MCF 10A (cell line): ENCODE data around the gene KIF18B. TPM values are rescaled to one million over a fixed set of nuclear protein-coding genes. Genes with fewer than 3 reads are reported as not detected.

ENCODE experiments used
- BruUV-seq: library from RNA; stranded (reverse); fragments of 400-500 nt; replicated peaks from 2 replicates; lab custom pipeline; 2021; lab: Mats Ljungman, UMichigan
- CTCF ChIA-PET: fragments of 300-600 bp; sonication (Branson Sonifier 250); formaldehyde crosslinking; extraction: SDS; loops from one replicate; lab custom pipeline; 2021; ENCODE audit warnings: antibody characterized with exemption, inconsistent platforms; lab: Yijun Ruan, JAX
- POLR2A ChIA-PET: fragments of 300-600, 350-650 bp; sonication (Branson Sonifier 250); formaldehyde crosslinking; extraction: SDS; loops from one replicate; lab custom pipeline; 2020; ENCODE audit warnings: antibody characterized with exemption, inconsistent platforms; lab: Yijun Ruan, JAX
- DNase-seq: peaks from one replicate; pipeline ENCODE4 v3.0.0-alpha.2; 2018; ENCODE audit not compliant: unreplicated experiment
- H3K27ac Mint-ChIP-seq: one replicate; pipeline ENCODE4 v1.8.0; 2022; ENCODE audit warnings: mild to moderate bottlenecking, low read depth, mixed read lengths; ENCODE audit not compliant: unreplicated experiment
- H3K27me3 Mint-ChIP-seq: one replicate; pipeline ENCODE4 v1.8.0; 2022; ENCODE audit warnings: mixed read lengths; ENCODE audit not compliant: insufficient read depth, unreplicated experiment
- H3K36me3 Mint-ChIP-seq: one replicate; pipeline ENCODE4 v1.8.0; 2022; ENCODE audit warnings: mild to moderate bottlenecking, moderate library complexity, mixed read lengths; ENCODE audit not compliant: insufficient read depth, unreplicated experiment
- H3K4me1 Mint-ChIP-seq: one replicate; pipeline ENCODE4 v1.8.0; 2022; ENCODE audit warnings: mixed read lengths; ENCODE audit not compliant: insufficient read depth, unreplicated experiment
- H3K4me3 Mint-ChIP-seq: one replicate; pipeline ENCODE4 v1.8.0; 2022; ENCODE audit warnings: mild to moderate bottlenecking, moderate library complexity, mixed read lengths; ENCODE audit not compliant: unreplicated experiment
- H3K9me3 Mint-ChIP-seq: one replicate; pipeline ENCODE4 v1.8.0; 2022; ENCODE audit warnings: mixed read lengths; ENCODE audit not compliant: unreplicated experiment
- intact Hi-C: fragments of 100-400 bp; cut with micrococcal nuclease; formaldehyde crosslinking; loops from 2 replicates; pipeline ENCODE4 v1.14.1; 2022
- total RNA-seq: library from RNA; stranded (reverse); gene quantifications from 2 replicates; pipeline ENCODE4 v1.2.3, GENCODE V29; 2022
- TF ChIP-seq, protein P1 (sequence below): fragments of 200-600 bp; IDR thresholded peaks from one replicate; pipeline ENCODE4 v1.8.0; 2022; ENCODE audit warnings: antibody characterized with exemption, mild to moderate bottlenecking; ENCODE audit not compliant: unreplicated experiment

KIF18B gene
- total RNA-seq, 1 experiment from 2014 or later, result 17.5 TPM

DNA sequence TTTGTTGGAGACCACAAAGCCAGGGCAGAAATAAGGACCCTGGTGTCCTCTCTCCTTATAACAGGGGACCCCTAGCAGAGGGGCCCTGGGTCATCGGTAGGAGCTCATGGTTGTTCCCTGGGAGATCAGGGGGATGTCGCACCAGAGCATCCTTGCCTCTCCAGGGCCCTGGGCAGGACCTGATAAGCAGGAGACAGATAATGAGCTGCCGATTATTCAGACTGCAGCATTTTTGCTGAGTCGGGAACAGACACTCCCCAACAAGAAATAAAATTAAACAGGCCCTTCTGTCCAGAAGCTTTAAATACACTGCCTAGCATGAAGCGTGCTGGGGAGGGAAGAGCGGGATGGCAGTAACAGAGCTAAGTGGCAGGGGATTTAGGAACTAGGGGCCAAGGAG is 16.9 kb downstream of the KIF18B start:
- no peaks in the 10 kb centered on the region for H3K4me1 Mint-ChIP-seq
- DNase-seq, result no peak
- H3K36me3 Mint-ChIP-seq, result peaks cover 6% of the 10 kb centered on the region
- BruUV-seq, result no TSS peak
- POLR2A ChIA-PET, result interaction anchor here (1.1 kb wide), 1 partner anchor 10 kb away, joined by 4 read pairs; no protein-coding TSS in a partner anchor
- no peaks in the 10 kb centered on the region for H3K27me3 Mint-ChIP-seq
- TF ChIP-seq, protein P1, sequence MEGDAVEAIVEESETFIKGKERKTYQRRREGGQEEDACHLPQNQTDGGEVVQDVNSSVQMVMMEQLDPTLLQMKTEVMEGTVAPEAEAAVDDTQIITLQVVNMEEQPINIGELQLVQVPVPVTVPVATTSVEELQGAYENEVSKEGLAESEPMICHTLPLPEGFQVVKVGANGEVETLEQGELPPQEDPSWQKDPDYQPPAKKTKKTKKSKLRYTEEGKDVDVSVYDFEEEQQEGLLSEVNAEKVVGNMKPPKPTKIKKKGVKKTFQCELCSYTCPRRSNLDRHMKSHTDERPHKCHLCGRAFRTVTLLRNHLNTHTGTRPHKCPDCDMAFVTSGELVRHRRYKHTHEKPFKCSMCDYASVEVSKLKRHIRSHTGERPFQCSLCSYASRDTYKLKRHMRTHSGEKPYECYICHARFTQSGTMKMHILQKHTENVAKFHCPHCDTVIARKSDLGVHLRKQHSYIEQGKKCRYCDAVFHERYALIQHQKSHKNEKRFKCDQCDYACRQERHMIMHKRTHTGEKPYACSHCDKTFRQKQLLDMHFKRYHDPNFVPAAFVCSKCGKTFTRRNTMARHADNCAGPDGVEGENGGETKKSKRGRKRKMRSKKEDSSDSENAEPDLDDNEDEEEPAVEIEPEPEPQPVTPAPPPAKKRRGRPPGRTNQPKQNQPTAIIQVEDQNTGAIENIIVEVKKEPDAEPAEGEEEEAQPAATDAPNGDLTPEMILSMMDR, result no peak
- no peak overlapping the region for H3K27ac Mint-ChIP-seq
- CTCF ChIA-PET, result interaction anchor here (0.8 to 5.4 kb wide), 2 partner anchors 11 to 152 kb away, joined by 3 to 37 read pairs; no protein-coding TSS in a partner anchor
- no peak overlapping the region for H3K4me3 Mint-ChIP-seq
- H3K9me3 Mint-ChIP-seq, result no peaks in the 10 kb centered on the region
- intact Hi-C loops, result no loop called here

DNA sequence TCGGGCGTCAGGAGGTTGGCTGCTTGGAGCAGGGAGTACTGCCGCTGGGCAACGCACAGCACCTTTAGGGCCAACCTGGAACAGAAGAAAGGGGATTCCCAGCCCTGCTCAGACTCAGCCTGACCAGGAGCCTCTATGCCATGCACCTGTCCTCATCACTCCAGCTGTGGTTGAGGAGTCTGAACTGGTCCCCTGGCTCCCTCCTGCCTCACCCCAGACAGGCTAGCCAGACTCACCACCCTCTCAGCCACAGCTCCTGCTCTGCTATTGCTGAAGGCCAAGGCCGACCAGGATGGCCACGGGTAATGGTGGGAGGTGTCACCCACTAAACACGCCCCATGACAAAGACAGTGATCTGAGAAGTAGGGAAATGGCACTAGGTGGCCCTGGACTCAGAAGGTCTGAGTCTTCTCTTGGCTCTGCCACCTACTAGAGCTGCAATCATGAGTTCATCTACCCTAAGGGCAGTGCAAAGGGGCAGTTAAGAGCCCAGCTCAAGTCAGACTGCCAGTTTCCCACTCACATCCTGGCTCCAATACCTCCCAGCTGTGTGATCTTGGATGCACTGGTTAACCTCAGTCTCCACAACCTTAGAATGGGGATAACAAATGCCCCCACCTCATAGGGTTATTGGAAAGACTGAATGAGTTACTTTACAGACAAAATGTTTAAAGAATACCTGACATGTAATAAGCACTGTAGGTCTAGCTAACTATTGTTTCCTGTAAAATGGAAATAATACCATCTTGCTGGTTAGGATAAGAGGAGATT is 18.4 kb downstream of the KIF18B start:
- TF ChIP-seq, protein P1, result no peak
- DNase-seq, result no peak
- peaks cover 6% of the 10 kb centered on the region for H3K36me3 Mint-ChIP-seq
- H3K4me1 Mint-ChIP-seq, result no peaks in the 10 kb centered on the region
- ChIA-PET CTCF (interaction anchor here (1.3 to 5.4 kb wide), 2 partner anchors 9 to 10 kb away, joined by 6 to 37 read pairs; no protein-coding TSS in a partner anchor), POLR2A (no interaction called here)
- H3K9me3 Mint-ChIP-seq, result no peaks in the 10 kb centered on the region
- H3K27me3 Mint-ChIP-seq, result no peaks in the 10 kb centered on the region
- intact Hi-C loops, result no loop called here
- H3K27ac Mint-ChIP-seq, result no peak overlapping the region
- no TSS peak for BruUV-seq
- H3K4me3 Mint-ChIP-seq, result no peak overlapping the region

DNA sequence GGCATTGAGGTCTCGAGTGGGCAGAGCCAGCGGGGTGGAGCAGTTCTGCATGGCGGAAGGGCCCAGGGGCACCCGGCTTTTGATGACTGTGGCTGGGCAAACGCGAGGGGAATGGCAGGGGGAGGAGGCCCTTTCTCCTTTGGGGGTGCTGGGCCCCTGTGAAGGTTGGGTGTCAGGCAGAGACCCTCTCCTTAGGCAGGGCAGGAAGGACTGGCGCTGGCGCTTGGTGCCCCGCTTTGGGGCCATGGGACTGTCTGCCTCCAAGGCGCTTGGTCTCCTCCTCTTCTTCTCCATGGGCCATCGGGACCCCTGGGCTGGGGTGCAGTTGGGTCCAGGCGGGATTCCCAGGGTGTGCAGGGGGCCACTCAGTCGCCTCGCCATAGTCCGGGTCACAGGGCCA is 19.4 kb downstream of the KIF18B start:
- TF ChIP-seq, protein P1, result no peak
- H3K4me1 Mint-ChIP-seq, result no peaks in the 10 kb centered on the region
- H3K36me3 Mint-ChIP-seq, result peaks cover 6% of the 10 kb centered on the region
- intact Hi-C loops, result no loop called here
- ChIA-PET POLR2A (no interaction called here), CTCF (interaction anchor here (0.6 to 5.4 kb wide), 3 partner anchors 9 to 385 kb away, joined by 3 to 37 read pairs (median 27); no protein-coding TSS in a partner anchor)
- no peaks in the 10 kb centered on the region for H3K27me3 Mint-ChIP-seq
- no peaks in the 10 kb centered on the region for H3K9me3 Mint-ChIP-seq
- BruUV-seq, result no TSS peak
- H3K27ac Mint-ChIP-seq, result no peak overlapping the region
- no peak for DNase-seq
- H3K4me3 Mint-ChIP-seq, result no peak overlapping the region

DNA sequence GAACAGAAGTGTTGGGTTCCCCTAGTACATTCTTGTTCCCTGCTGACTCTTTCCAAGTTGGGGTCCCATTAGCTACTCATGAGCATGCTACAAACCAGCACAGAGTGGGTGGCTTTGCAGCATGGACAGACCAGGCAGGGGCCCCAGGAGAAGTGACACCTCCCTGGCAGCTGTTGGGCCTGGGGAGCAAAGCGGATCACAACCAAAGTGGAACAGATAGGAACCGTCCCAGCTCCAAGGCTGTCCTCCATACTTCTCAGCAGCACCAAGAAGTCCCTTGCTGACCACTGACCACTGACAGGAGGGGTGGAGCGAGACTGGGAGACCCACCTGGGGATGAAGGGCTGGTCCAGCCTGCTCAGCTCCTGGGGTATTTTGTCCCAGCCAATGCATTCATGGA is 19.9 kb downstream of the KIF18B start:
- POLR2A ChIA-PET, result no interaction called here
- H3K27me3 Mint-ChIP-seq, result no peaks in the 10 kb centered on the region
- no peak overlapping the region for H3K4me3 Mint-ChIP-seq
- DNase-seq, result no peak
- peaks cover 6% of the 10 kb centered on the region for H3K36me3 Mint-ChIP-seq
- BruUV-seq, result no TSS peak
- intact Hi-C loops, result no loop called here
- CTCF ChIA-PET, result interaction anchor here (0.6 to 4.2 kb wide), 2 partner anchors 93 to 384 kb away, joined by 3 to 27 read pairs; no protein-coding TSS in a partner anchor
- H3K4me1 Mint-ChIP-seq, result no peaks in the 10 kb centered on the region
- H3K27ac Mint-ChIP-seq, result no peak overlapping the region
- no peaks in the 10 kb centered on the region for H3K9me3 Mint-ChIP-seq
- TF ChIP-seq, protein P1, result no peak
